ENCODE measurements around the gene MYH9.

DNA sequence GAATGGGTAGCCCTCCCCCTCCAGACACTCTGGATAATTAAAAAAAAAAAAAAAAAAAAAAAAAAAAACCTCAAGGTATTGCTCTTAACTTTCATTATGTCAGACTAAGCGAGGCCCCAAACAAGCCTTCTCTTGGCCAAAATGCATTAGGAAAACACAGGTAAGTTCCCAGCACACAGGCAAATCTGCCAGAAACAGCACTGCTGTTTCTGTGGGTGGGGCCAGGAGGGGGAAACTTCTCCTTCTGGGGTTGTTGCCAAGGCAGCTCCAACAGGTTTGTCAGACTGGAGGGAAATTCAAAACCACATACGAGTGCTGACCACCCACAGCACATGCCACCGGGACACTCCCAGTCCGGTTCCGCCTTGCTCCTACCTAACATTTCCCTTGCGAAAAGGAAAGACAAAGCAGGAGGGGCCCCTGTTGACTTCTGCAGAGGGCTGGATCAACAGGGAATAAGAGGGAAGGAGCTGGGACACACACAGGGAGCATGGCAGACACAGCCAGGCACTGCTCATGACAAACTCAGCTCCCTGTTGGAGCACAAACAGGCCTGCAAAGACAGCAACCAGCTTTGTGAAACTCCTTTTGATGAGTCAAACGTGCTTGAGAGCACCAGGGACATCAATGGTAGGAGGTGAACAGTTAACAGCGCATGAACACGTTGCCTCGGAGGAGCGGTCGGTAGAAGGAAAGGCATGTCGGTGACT is 55.0 kb downstream of the MYH9 start:
- TF ChIP-seq, protein P1, sequence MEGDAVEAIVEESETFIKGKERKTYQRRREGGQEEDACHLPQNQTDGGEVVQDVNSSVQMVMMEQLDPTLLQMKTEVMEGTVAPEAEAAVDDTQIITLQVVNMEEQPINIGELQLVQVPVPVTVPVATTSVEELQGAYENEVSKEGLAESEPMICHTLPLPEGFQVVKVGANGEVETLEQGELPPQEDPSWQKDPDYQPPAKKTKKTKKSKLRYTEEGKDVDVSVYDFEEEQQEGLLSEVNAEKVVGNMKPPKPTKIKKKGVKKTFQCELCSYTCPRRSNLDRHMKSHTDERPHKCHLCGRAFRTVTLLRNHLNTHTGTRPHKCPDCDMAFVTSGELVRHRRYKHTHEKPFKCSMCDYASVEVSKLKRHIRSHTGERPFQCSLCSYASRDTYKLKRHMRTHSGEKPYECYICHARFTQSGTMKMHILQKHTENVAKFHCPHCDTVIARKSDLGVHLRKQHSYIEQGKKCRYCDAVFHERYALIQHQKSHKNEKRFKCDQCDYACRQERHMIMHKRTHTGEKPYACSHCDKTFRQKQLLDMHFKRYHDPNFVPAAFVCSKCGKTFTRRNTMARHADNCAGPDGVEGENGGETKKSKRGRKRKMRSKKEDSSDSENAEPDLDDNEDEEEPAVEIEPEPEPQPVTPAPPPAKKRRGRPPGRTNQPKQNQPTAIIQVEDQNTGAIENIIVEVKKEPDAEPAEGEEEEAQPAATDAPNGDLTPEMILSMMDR (IDR thresholded peaks at IDR 0.05; ENCODE audit: low read depth, low read length, poor library complexity, severe bottlenecking): no peak
- TF ChIP-seq EZH2phosphoT487 (IDR thresholded peaks at IDR 0.05; ENCODE audit: borderline replicate concordance, low read length): no peak

Data from DOHH2 (cell line).